ENCODE measurements around the gene IGLL5.

Gene IGLL5

GRCh38 chr22:22855085-22855484, 32.5 kb upstream of the IGLL5 start:
- no peak for TF ChIP-seq ZNF274 (IDR thresholded peaks at IDR 0.05; ENCODE audit: low read depth, low read length)
- no peak overlapping the region for H3K4me3 ChIP-seq (ENCODE audit: low read length)

- H3K4me3 ChIP-seq (ENCODE audit: low read length): no peak overlapping the region
- no peak for TF ChIP-seq ZNF274 (IDR thresholded peaks at IDR 0.05; ENCODE audit: low read depth, low read length)
Observed at GRCh38 chr22:22855617-22856308, 31.9 kb upstream of the IGLL5 start.

- TF ChIP-seq ZNF274 (IDR thresholded peaks at IDR 0.05; ENCODE audit: low read depth, low read length): no peak
- no peak overlapping the region for H3K4me3 ChIP-seq (ENCODE audit: low read length)
Observed at GRCh38 chr22:22856364-22856763, 31.3 kb upstream of the IGLL5 start.

DNA sequence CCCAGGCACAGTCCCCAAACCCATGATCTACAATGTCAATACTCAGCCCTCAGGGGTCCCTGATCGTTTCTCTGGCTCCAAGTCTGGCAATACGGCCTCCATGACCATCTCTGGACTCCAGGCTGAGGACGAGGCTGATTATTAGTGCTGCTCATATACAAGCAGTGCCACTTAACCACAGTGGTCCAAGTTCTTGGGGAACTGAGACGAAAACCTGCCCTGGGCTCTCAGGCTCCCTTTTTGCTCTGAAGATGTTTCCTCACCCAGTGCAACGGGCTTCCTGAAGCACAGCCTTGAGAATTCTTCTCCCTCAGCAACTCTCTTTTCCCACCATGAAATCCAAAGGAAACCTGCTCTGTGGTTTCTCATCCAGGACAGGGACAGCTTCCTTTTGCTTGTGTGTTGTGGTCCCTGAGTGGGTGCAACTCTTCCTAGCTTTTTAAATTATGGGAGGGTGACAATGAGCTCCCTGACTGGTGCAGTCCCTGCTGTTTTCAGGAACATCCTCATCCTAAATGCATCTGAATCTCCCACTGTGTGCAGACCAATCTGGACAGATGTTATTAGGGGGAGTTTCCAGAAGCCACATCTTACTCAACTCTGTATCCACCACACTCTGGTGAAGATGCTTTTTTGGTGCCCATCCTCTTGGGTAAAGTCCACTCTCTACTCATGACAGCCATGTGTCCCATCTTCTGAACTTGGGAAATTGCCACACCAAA, 30.6 kb upstream of the IGLL5 start:
- no peak for TF ChIP-seq ZNF274 (IDR thresholded peaks at IDR 0.05; ENCODE audit: low read depth, low read length)
- H3K4me3 ChIP-seq (ENCODE audit: low read length): no peak overlapping the region

GRCh38 chr22:22857607-22858558, 29.7 kb upstream of the IGLL5 start:
- no peak for TF ChIP-seq ZNF274 (IDR thresholded peaks at IDR 0.05; ENCODE audit: low read depth, low read length)
- no peak overlapping the region for H3K4me3 ChIP-seq (ENCODE audit: low read length)

- TF ChIP-seq ZNF274 (IDR thresholded peaks at IDR 0.05; ENCODE audit: low read depth, low read length): no peak
- no peak overlapping the region for H3K4me3 ChIP-seq (ENCODE audit: low read length)
Observed at GRCh38 chr22:22858559-22858937, 29.1 kb upstream of the IGLL5 start.

DNA sequence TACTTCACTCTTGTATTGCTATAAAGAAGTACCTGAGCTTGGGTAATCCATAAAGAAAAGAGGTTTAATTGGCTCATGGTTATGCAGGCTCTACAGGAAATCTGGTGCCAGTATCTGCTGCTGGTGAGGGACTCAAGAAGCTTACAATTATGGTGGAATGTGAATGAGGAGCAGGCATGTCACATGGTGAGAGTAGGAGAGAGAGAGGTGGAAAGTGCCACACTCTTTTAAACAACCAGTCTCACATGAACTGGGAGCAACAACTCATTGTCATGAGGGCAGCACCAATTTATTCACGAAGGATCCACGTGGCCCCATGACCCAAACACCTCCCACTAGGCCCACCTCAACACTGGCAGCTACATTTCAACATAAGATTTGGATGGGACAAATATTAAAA, 24.6 kb upstream of the IGLL5 start:
- no peak for TF ChIP-seq ZNF274 (IDR thresholded peaks at IDR 0.05; ENCODE audit: low read depth, low read length)
- H3K4me3 ChIP-seq (ENCODE audit: low read length): no peak overlapping the region

DNA sequence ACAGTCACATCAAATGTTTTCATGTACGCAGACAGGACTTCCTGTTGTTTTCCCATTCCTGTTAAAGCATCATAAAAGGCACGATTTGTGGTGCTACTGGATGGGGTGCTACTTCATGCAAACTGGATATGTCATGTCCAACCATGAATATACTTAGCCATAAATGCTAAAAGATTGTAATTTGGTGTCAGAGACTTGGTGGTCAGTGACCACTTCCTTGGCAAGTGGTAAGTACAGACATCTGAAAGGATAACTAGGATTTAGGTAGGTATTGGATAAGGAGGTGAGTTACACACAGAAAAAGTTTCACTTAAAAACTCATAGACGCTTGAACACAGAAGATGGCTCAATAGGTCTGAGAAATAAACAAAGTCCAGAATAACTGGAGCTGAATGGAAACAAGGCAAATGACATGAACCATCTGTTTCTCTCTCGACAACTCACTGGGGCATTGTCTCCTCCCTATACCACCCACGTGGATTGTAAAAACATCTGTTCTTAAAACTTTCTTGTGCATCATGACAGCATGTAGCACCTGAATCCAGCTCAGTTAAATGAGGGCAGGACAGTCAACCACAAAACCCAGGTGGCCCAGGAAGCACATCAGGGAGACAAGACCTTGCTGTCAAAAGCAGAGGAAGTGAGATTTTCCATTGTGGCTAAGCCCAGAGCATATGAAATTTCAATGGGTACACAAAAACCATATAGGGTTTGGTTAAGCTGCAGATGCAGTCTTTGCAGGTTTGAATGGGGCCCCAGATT, 22.1 kb upstream of the IGLL5 start:
- no peak for TF ChIP-seq ZNF274 (IDR thresholded peaks at IDR 0.05; ENCODE audit: low read depth, low read length)
- H3K4me3 ChIP-seq (ENCODE audit: low read length): no peak overlapping the region

- H3K4me3 ChIP-seq (ENCODE audit: low read length): no peak overlapping the region
- TF ChIP-seq ZNF274 (IDR thresholded peaks at IDR 0.05; ENCODE audit: low read depth, low read length): no peak
Observed at GRCh38 chr22:22866381-22867111, 21.1 kb upstream of the IGLL5 start.

GRCh38 chr22:22867996-22868715, 19.5 kb upstream of the IGLL5 start:
- TF ChIP-seq ZNF274 (IDR thresholded peaks at IDR 0.05; ENCODE audit: low read depth, low read length): no peak
- no peak overlapping the region for H3K4me3 ChIP-seq (ENCODE audit: low read length)

GRCh38 chr22:22870577-22871404, 16.8 kb upstream of the IGLL5 start:
- no peak for TF ChIP-seq ZNF274 (IDR thresholded peaks at IDR 0.05; ENCODE audit: low read depth, low read length)
- H3K4me3 ChIP-seq (ENCODE audit: low read length): no peak overlapping the region

All from GM08714 (cell line).